C4-2B (cell line): ENCODE data around the gene TOM1L2.

Source experiments
- CTCF ChIP-seq: fragments of 450-650 bp; conservative IDR thresholded peaks from 2 replicates; pipeline ENCODE4 v1.5.1; 2017; ENCODE audit warnings: mild to moderate bottlenecking
- ZFX ChIP-seq: fragments of 450-650 bp; IDR thresholded peaks from 2 replicates; pipeline ENCODE4 v1.6.1; 2017

DNA sequence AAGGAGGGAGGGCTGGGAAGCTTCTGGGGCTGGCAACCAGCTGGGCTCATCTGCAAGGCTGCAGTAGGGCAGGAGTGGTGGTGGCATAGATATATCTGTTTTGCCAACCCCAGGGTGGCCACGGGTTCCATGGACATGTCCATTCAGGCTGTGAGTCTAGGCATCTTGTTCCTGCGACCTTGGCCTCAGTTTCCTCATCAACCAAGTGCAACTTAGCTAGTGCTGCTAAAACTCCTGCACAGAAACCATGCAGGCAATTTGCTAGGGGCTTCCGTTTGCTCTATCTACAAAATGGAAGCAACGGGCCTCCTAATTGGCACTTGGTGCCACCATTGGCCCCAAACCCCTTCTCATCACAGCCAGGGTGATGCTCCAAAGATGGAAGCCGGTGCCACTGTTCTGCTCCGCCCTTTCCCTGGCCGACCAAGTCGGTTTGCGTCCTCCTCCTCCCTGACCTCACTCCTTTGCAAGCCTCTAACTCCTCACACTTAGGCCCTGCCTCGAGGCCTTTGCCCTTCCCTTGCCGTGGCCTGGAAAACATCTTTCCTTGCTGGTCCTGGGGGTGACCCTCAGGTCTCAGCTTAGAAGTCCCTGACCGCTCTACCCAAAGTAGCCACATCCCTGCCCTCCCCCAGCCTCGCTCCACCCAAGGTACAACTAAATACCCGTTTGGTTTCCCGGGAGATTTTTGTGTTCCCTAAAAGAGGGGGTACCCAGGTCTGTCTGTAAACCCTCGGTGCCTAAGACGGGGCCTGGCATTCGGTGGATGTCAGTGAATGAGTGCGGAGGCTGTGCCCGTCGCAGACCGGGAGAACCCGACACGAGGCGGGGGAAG, 136.6 kb downstream of the TOM1L2 start:
- TF ChIP-seq CTCF (no peak), ZFX (no peak)
